ENCODE measurements around the gene NFYC. TPM values are rescaled to one million over a fixed set of nuclear protein-coding genes. Genes with fewer than 3 reads are reported as not detected.

NFYC gene
- total and polyA plus RNA-seq, 2 experiments from 2014 or later = 36.2 to 42.7 TPM

GRCh38 chr1:40645118-40645680, 46.3 kb upstream of the NFYC start:
- H2AFZ ChIP-seq = no peak overlapping the region
- H3K4me1 Mint-ChIP-seq = peaks cover 8% of the 10 kb centered on the region; the same call in 2 of the 3 replicates
- no peaks in the 10 kb centered on the region for H3F3A ChIP-seq (replicated peaks; ENCODE audit: low read depth)
- no peaks in the 10 kb centered on the region for H3K9me2 ChIP-seq (ENCODE audit: insufficient read depth)
- no peak overlapping the region for H3K27ac ChIP-seq (ENCODE audit: low read depth)
- H3K36me3 Mint-ChIP-seq (ENCODE audit: low read depth) = no peaks in the 10 kb centered on the region; the same call in 2 of the 3 replicates
- ATAC-seq (no peak), DNase-seq (ENCODE audit: low spot score) (no peak)
- H3K4me1 ChIP-seq (ENCODE audit: insufficient read depth) = no peaks in the 10 kb centered on the region
- no peak overlapping the region for H3K27ac Mint-ChIP-seq
- H3K4me3 Mint-ChIP-seq = no peak overlapping the region
- H3K4me3 ChIP-seq = no peak overlapping the region
- H3K27me3 ChIP-seq (ENCODE audit: insufficient read depth) = no peaks in the 10 kb centered on the region
- no peak overlapping the region for H3K4me2 ChIP-seq
- no peaks in the 10 kb centered on the region for H3K36me3 ChIP-seq (ENCODE audit: insufficient read depth)
- peaks cover 4% of the 10 kb centered on the region for H3K27me3 Mint-ChIP-seq (ENCODE audit: insufficient read depth, low read depth, poor library complexity)
- TF ChIP-seq CTCF (conservative IDR thresholded peaks at IDR 0.05; ENCODE audit: low read depth in 2 of 2) (no peak), JUNB (IDR thresholded peaks at IDR 0.05; ENCODE audit: unreplicated experiment) (no peak), REST (IDR thresholded peaks at IDR 0.05; ENCODE audit: unreplicated experiment) (no peak), POLR2AphosphoS5 (IDR thresholded peaks at IDR 0.05; ENCODE audit: low read depth) (no peak), NANOG (IDR thresholded peaks at IDR 0.05; ENCODE audit: borderline replicate concordance) (no peak), EZH2phosphoT487 (IDR thresholded peaks at IDR 0.05; ENCODE audit: unreplicated experiment) (no peak), EZH2 (IDR thresholded peaks at IDR 0.05; ENCODE audit: low read depth, unreplicated experiment) (no peak)
- peaks cover 4% of the 10 kb centered on the region; the same call in 1 of the 2 replicates for H4K20me1 ChIP-seq (replicated peaks; ENCODE audit: insufficient read depth)
- no peaks in the 10 kb centered on the region for H3K79me2 ChIP-seq (replicated peaks; ENCODE audit: insufficient read depth)
- no peaks in the 10 kb centered on the region for H3K9me3 Mint-ChIP-seq

- Mint-ChIP-seq H3K4me1 (peaks cover 10% of the 10 kb centered on the region; the same call in 2 of the 3 replicates), H3K36me3 (ENCODE audit: low read depth) (no peaks in the 10 kb centered on the region), H3K9me3 (no peaks in the 10 kb centered on the region), H3K4me3 (no peak overlapping the region), H3K27me3 (ENCODE audit: insufficient read depth, low read depth, poor library complexity) (peaks cover 4% of the 10 kb centered on the region), H3K27ac (no peak overlapping the region)
- peaks cover 4% of the 10 kb centered on the region; the same call in 1 of the 2 replicates for H4K20me1 ChIP-seq (replicated peaks; ENCODE audit: insufficient read depth)
- no peak overlapping the region for H3K4me3 ChIP-seq
- no peak overlapping the region for H2AFZ ChIP-seq
- no peaks in the 10 kb centered on the region for H3K36me3 ChIP-seq (ENCODE audit: insufficient read depth)
- H3K4me2 ChIP-seq = no peak overlapping the region
- ATAC-seq = no peak
- H3K4me1 ChIP-seq (ENCODE audit: insufficient read depth) = no peaks in the 10 kb centered on the region; the same call in 1 of the 2 replicates
- no peak overlapping the region for H3K27ac ChIP-seq (ENCODE audit: low read depth)
- DNase-seq (ENCODE audit: low spot score) = no peak
- no peaks in the 10 kb centered on the region for H3F3A ChIP-seq (replicated peaks; ENCODE audit: low read depth)
- no peaks in the 10 kb centered on the region for H3K9me2 ChIP-seq (ENCODE audit: insufficient read depth)
- H3K27me3 ChIP-seq (ENCODE audit: insufficient read depth) = no peaks in the 10 kb centered on the region
- no peaks in the 10 kb centered on the region for H3K79me2 ChIP-seq (replicated peaks; ENCODE audit: insufficient read depth)
- no peak for TF ChIP-seq NANOG (IDR thresholded peaks at IDR 0.05; ENCODE audit: borderline replicate concordance)
- TF ChIP-seq CTCF (conservative IDR thresholded peaks at IDR 0.05; ENCODE audit: low read depth in 2 of 2) = no peak
- no peak for TF ChIP-seq ZNF114 (CRISPR knock-in tag; IDR thresholded peaks at IDR 0.05)
- TF ChIP-seq CREB1 (CRISPR knock-in tag; IDR thresholded peaks at IDR 0.05; ENCODE audit: low read depth) = no peak
These were observed 45.2 kb upstream of the NFYC start for GRCh38 chr1:40646315-40646714.

Data from GM23338 (cell line).